ENCODE measurements around the gene RIC1. TPM values are rescaled to one million over a fixed set of nuclear protein-coding genes. Genes with fewer than 3 reads are reported as not detected.

RIC1 gene
- total RNA-seq, 4 donors from 2014 or later: 34.0 to 153 (median 37.3) TPM

DNA sequence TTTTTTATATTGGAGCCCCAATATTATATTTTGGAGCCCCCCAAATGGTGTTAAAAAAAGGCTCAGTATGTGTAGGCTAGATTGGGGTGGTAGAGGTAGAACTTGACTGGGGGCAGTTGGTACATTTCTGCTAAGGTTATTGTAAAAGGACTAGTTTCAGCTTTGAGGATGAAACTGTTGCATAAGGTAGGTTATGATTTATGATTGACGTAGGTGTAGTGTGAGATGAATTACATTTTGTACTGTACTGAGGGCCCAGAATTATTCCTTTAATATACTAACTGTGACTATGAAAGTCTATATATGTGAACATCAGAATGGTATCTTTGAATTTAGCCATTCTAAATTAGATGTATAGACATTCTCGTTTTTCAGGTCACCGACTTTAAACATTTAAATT lies 3.6 kb downstream of the RIC1 start:
- Histone ChIP-seq H3K9me3 (no peaks in the 10 kb centered on the region), H3K4me3 (peak overlapping the region in 3 of 4 donors; percentile 70 to 97 (median 92)), H3K4me1 (peaks cover 27 to 42% of the 10 kb centered on the region in 2 donors), H3K27me3 (no peaks in the 10 kb centered on the region), H3K27ac (peak overlapping the region in 3 of 4 donors; percentile 30 to 98 (median 54)), H3K36me3 (no peaks in the 10 kb centered on the region)
- DNase-seq: no peak
- TF ChIP-seq CTCF (IDR thresholded peaks at IDR 0.05 in 4 of 5, conservative IDR thresholded peaks at IDR 0.05 in 1 of 5) (no peak), POLR2A (IDR thresholded peaks at IDR 0.05) (no peak)
- in situ Hi-C loops (cut with MboI; ENCODE audit: low sequenced_read_pairs in 4 of 4): loop anchor here in 1 of 4 donors (25.0 kb wide), 1 partner anchor 380 kb away; the partner anchor contains the start of gene RANBP6
- intact Hi-C loops (cut with DNase I; ENCODE audit: low total_unique reads): no loop called here
- no peak for ATAC-seq

DNA sequence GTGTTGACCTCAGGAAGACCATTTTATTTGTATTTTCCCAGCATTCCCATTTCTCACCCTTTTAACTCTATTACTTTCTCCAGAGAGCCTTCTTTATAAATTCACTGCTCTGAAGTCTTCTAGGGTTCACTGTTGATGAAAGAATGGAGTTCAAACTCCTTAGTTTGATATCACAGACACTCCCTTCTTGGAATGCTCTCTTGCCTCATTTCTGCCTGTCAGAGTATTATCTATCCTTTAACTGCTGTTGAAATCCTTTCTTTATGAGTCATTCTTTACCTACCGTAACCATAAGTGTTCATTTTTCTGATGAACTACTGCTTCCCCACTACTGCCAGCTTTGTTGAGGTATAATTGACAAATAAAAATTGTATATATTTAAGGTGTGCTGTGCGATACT lies 4.3 kb downstream of the RIC1 start:
- peak overlapping the region; percentile 27 to 98 (median 42) for H3K27ac ChIP-seq
- no peaks in the 10 kb centered on the region for H3K27me3 ChIP-seq
- intact Hi-C loops (cut with DNase I; ENCODE audit: low total_unique reads): no loop called here
- DNase-seq (no peak), ATAC-seq (no peak)
- no peak for TF ChIP-seq CTCF (IDR thresholded peaks at IDR 0.05 in 4 of 5, conservative IDR thresholded peaks at IDR 0.05 in 1 of 5)
- no peak for TF ChIP-seq POLR2A (IDR thresholded peaks at IDR 0.05)
- no peaks in the 10 kb centered on the region for H3K9me3 ChIP-seq
- peak overlapping the region in 2 of 4 donors; percentile 92 to 97 for H3K4me3 ChIP-seq
- no peaks in the 10 kb centered on the region for H3K36me3 ChIP-seq
- in situ Hi-C loops (cut with MboI; ENCODE audit: low sequenced_read_pairs in 4 of 4): loop anchor here in 1 of 4 donors (25.0 kb wide), 1 partner anchor 379 kb away; the partner anchor contains the start of gene RANBP6
- H3K4me1 ChIP-seq: peaks cover 27 to 38% of the 10 kb centered on the region in 2 donors

- intact Hi-C loops (cut with DNase I; ENCODE audit: low total_unique reads): no loop called here
- no peak for DNase-seq
- no peaks in the 10 kb centered on the region for H3K36me3 ChIP-seq
These were observed 6.5 kb downstream of the RIC1 start for GRCh38 chr9:5635390-5635789.

GRCh38 chr9:5639816-5640215 lies 10.9 kb downstream of the RIC1 start:
- intact Hi-C loops (cut with DNase I; ENCODE audit: low total_unique reads) (no loop called here), in situ Hi-C loops (cut with MboI; ENCODE audit: low sequenced_read_pairs in 4 of 4) (loop anchor here in 1 of 4 donors (25.0 kb wide), 1 partner anchor 372 kb away; the partner anchor contains the start of gene RANBP6)
- no peak for ATAC-seq
- no peak for DNase-seq
- H3K9me3 ChIP-seq: no peaks in the 10 kb centered on the region
- H3K36me3 ChIP-seq: no peaks in the 10 kb centered on the region
- no peak overlapping the region for H3K4me3 ChIP-seq
- H3K4me1 ChIP-seq: peaks cover 4 to 20% of the 10 kb centered on the region in 2 donors
- H3K27ac ChIP-seq: no peak overlapping the region
- H3K27me3 ChIP-seq: no peaks in the 10 kb centered on the region
- no peak for TF ChIP-seq CTCF (IDR thresholded peaks at IDR 0.05 in 4 of 5, conservative IDR thresholded peaks at IDR 0.05 in 1 of 5)
- no peak for TF ChIP-seq POLR2A (IDR thresholded peaks at IDR 0.05)

More at GRCh38 chr9:5635390-5635789, 6.5 kb downstream of the RIC1 start:
- Histone ChIP-seq H3K4me3 (no peak overlapping the region), H3K27ac (no peak overlapping the region), H3K4me1 (peaks cover 29 to 38% of the 10 kb centered on the region in 2 donors), H3K27me3 (no peaks in the 10 kb centered on the region), H3K9me3 (no peaks in the 10 kb centered on the region)
- TF ChIP-seq CTCF (IDR thresholded peaks at IDR 0.05 in 4 of 5, conservative IDR thresholded peaks at IDR 0.05 in 1 of 5): no peak
- TF ChIP-seq POLR2A (IDR thresholded peaks at IDR 0.05): no peak
- in situ Hi-C loops (cut with MboI; ENCODE audit: low sequenced_read_pairs in 4 of 4): loop anchor here in 1 of 4 donors (25.0 kb wide), 1 partner anchor 377 kb away; the partner anchor contains the start of gene RANBP6
- no peak for ATAC-seq
